Lower lobe of right lung (tissue), 2 donors: ENCODE data around the gene FBXO9. TPM values are rescaled to one million over a fixed set of nuclear protein-coding genes. Genes with fewer than 3 reads are reported as not detected.
"Not testable (repeated sequence)": the region's sequence is repeated elsewhere in the genome, so short reads cannot be mapped to it uniquely, and the experiment has no call there.

ENCODE experiments used
- ATAC-seq, 2 donors: fragments of 200-7000 bp; cut with Tn5 transposase; one replicate each; pipeline ENCODE4 v1.9.1; 2020 to 2022; ENCODE audit warnings: mild to moderate bottlenecking in 2 of 2, moderate library complexity in 2 of 2
- DNase-seq: peaks from one replicate; pipeline ENCODE4 v3.0.0-alpha.2; 2020
- H3K27ac ChIP-seq: fragments of 200-600 bp; one replicate; pipeline ENCODE4 v1.8.0; 2022
- H3K27me3 ChIP-seq: fragments of 200-600 bp; one replicate; pipeline ENCODE4 v1.8.0; 2022; ENCODE audit warnings: low read depth
- H3K36me3 ChIP-seq: fragments of 200-600 bp; one replicate; pipeline ENCODE4 v1.8.0; 2022; ENCODE audit warnings: mild to moderate bottlenecking
- H3K4me1 ChIP-seq: fragments of 200-600 bp; one replicate; pipeline ENCODE4 v1.8.0; 2022
- H3K4me3 ChIP-seq: fragments of 200-600 bp; one replicate; pipeline ENCODE4 v1.8.0; 2022; ENCODE audit warnings: mild to moderate bottlenecking
- H3K9me3 ChIP-seq: fragments of 200-600 bp; one replicate; pipeline ENCODE4 v1.8.0; 2022
- intact Hi-C: fragments of 100-400 bp; cut with DNase I; formaldehyde crosslinking; loops from one replicate; pipeline ENCODE4 v1.11.0; 2022
- total RNA-seq: library from RNA; stranded (reverse); fragmentation: NEBNext Ultra II Directional; extraction: Animal tissue kit (Norgen Biotek cat#: 25700); gene quantifications from one replicate; pipeline ENCODE4 v1.2.1, GENCODE V29; 2021
- TF ChIP-seq, protein P1 (sequence below): fragments of 200-600 bp; IDR thresholded peaks from one replicate; pipeline ENCODE4 v1.8.0; 2022; ENCODE audit warnings: antibody characterized with exemption, mild to moderate bottlenecking
- donor health status: DM: no; HTN: yes; CAD: no; lungs with severe emphysema.

The FBXO9 gene
- total RNA-seq, 1 donor from 2014 or later: 112 TPM

DNA sequence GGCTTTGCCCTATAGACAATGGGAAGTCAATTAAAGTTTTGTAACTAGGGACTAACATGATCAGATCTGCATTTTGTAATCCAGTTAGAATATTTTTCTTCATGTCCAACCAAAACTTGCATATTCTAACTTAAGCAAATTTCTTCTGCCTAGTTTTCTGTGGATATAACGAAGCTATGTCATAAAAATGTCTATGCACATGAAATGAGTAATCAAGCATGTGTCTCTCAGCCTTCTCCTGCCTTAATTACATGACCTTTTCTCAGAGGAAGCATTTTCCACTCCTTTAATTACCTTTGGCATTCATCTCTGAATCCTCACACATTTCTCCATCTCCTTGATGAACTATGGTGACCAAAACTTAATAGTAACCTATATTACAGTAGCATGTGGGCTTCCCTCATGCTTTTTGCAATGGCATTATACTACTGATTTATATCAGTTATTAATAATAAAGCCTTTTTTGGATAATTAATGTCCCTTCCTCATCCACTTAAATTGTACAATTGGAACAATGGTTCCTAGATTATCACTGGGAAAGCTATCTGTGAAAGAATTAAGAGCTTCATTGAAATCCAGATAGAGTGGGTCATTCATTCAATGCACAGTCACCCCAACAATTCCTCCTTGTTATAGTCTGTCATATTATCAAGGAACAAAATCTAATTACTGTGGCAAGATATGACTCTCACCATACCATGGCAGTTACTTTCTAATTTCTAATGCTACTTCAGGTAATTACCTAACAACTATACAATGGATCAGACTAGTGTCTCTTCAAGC is 19.1 kb upstream of the FBXO9 start:
- Histone ChIP-seq H3K36me3 (peaks cover 3% of the 10 kb centered on the region), H3K4me1 (peaks cover 10% of the 10 kb centered on the region), H3K4me3 (no peak overlapping the region), H3K9me3 (no peaks in the 10 kb centered on the region), H3K27ac (no peak overlapping the region), H3K27me3 (no peaks in the 10 kb centered on the region)
- DNase-seq (no peak), ATAC-seq (no peak)
- intact Hi-C loops: no loop called here
- TF ChIP-seq, protein P1, sequence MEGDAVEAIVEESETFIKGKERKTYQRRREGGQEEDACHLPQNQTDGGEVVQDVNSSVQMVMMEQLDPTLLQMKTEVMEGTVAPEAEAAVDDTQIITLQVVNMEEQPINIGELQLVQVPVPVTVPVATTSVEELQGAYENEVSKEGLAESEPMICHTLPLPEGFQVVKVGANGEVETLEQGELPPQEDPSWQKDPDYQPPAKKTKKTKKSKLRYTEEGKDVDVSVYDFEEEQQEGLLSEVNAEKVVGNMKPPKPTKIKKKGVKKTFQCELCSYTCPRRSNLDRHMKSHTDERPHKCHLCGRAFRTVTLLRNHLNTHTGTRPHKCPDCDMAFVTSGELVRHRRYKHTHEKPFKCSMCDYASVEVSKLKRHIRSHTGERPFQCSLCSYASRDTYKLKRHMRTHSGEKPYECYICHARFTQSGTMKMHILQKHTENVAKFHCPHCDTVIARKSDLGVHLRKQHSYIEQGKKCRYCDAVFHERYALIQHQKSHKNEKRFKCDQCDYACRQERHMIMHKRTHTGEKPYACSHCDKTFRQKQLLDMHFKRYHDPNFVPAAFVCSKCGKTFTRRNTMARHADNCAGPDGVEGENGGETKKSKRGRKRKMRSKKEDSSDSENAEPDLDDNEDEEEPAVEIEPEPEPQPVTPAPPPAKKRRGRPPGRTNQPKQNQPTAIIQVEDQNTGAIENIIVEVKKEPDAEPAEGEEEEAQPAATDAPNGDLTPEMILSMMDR: no peak

DNA sequence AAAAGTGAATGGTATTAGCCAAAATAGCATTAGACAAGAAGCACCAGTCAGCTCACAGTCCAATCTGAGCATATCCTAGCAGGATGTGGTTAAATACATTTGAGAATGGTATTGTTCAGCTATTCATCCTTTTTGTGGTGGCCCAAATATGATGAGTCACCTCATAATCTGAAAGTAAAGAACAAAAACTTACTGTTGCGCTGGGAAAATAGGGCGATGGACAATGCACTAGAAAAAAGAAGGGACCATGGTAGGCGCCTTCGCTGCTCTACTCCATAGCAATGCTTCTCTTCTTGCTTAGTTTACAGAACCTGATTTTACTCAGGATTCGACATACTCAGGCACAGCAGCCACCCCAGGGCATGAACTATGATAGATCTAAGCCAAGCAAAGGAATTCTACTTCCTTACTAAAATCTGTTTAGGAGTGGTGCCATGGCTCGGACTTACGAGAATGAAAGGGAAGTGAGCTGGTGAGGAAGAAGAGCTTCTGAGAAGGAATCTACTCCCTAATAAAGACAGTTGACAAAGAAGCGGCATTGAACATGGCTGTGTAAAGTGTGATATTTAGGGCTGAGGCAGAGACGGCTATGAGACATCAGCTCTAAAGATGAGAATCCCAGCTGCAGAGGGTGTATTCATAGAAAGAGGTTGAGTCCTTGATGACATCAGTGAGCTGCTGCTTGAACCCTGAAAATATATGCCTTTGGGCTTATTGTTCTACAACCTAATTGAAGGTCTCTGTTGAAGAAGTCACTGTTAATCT is 16.6 kb upstream of the FBXO9 start:
- ATAC-seq (peak in 1 of 2 donors; percentile 17), DNase-seq (no peak)
- TF ChIP-seq, protein P1: no peak
- intact Hi-C loops: no loop called here
- peak overlapping the region; percentile 4 for H3K4me3 ChIP-seq
- H3K4me1 ChIP-seq: peaks cover 4% of the 10 kb centered on the region
- no peaks in the 10 kb centered on the region for H3K27me3 ChIP-seq
- H3K27ac ChIP-seq: no peak overlapping the region
- no peaks in the 10 kb centered on the region for H3K36me3 ChIP-seq
- peaks cover 4% of the 10 kb centered on the region for H3K9me3 ChIP-seq

DNA sequence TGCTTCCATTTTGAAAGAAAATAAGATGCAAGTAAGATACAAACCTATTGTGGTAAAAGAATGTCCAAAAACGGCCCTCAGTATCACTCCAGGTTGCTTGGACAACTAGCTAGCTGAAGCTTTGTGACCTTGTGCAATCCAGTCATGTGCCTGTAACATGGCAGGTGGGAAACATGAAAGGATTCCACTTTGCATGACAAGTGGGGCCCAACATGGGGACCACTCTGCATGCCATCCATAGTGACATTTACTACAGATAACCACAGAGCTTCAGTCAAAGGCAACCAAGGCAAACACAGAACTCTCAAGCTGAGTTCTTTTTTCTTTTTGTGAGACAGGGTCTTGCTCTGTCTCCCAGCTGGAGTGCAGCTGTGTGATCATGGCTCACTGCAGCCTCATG is 15.8 kb upstream of the FBXO9 start:
- no peaks in the 10 kb centered on the region for H3K36me3 ChIP-seq
- H3K9me3 ChIP-seq: peaks cover 4% of the 10 kb centered on the region
- no peaks in the 10 kb centered on the region for H3K27me3 ChIP-seq
- H3K4me3 ChIP-seq: no peak overlapping the region
- DNase-seq (no peak), ATAC-seq (no peak)
- no peaks in the 10 kb centered on the region for H3K4me1 ChIP-seq
- TF ChIP-seq, protein P1: no peak
- H3K27ac ChIP-seq: no peak overlapping the region
- intact Hi-C loops: no loop called here

DNA sequence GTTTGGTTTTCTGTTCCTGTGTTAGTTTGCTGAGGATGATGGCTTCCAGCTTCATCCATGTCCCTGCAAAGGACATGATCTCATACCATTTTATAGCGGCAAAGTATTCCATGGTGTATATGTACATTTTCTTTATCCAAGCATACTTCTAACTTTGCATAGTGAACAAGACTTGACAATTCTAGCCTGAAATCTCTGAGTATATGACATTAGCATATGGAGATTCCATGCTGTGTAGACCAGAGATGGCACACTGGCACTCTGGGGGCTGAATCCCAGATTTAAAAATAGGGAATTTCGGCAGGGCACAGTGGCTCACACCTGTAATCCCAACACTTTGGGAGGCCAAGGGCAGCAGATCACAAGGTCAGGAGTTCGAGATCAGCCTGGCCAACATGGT is 13.1 kb upstream of the FBXO9 start:
- H3K36me3 ChIP-seq, H3K4me3 ChIP-seq, H3K27ac ChIP-seq, H3K9me3 ChIP-seq, DNase-seq, intact Hi-C loops, H3K27me3 ChIP-seq, ATAC-seq: not testable (repeated sequence)
- peaks cover 17% of the 10 kb centered on the region for H3K4me1 ChIP-seq

DNA sequence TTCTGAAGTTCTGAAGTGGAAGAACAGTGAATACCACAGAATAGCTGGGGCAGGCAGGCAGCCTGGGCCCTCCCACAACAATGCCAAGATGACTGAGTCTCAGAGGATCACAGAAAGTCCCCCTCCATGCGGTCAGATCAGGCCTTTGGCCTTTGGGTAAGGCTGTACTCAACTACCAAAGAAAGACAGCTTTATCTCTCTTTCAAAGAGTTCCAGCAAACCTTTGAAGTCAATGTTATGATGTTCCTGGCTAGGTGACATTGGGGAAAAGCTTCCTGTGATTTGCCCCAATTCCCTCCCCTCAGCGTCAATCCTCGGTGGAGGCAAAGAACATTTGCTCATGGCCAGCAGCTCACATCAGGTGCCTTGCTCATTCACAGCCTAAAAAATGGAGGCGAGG is 10.7 kb upstream of the FBXO9 start:
- peaks cover 4% of the 10 kb centered on the region for H3K9me3 ChIP-seq
- H3K4me1 ChIP-seq: peaks cover 30% of the 10 kb centered on the region
- no peaks in the 10 kb centered on the region for H3K36me3 ChIP-seq
- H3K4me3 ChIP-seq: no peak overlapping the region
- ATAC-seq (no peak), DNase-seq (no peak)
- intact Hi-C loops: no loop called here
- H3K27ac ChIP-seq: no peak overlapping the region
- H3K27me3 ChIP-seq: no peaks in the 10 kb centered on the region
- TF ChIP-seq, protein P1: no peak

DNA sequence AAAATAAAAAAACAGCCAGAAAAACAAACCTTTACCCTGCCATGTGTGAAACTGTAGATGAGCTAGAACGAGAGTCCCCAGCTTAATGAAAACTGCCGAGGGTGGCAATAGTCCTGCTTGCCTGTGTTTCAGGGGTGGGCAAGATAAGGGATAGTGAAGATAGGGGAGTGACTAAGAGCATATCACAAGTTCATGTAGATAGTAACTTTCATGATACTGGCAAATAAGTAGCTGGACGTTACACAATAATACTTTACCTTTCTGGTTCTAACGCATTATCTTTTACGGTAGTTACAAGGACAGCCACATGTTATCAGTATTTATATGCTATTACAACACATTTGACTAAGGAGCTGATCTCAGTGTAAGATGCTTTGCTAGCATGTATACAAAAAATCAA is 9.3 kb upstream of the FBXO9 start:
- ATAC-seq (no peak), DNase-seq (no peak)
- Histone ChIP-seq H3K9me3 (peaks cover 4% of the 10 kb centered on the region), H3K4me1 (peaks cover 40% of the 10 kb centered on the region), H3K27me3 (no peaks in the 10 kb centered on the region), H3K27ac (no peak overlapping the region), H3K36me3 (no peaks in the 10 kb centered on the region), H3K4me3 (no peak overlapping the region)
- TF ChIP-seq, protein P1: no peak
- intact Hi-C loops: no loop called here
